Measurements from ENCODE around the gene CAMP. TPM values are rescaled to one million over a fixed set of nuclear protein-coding genes. Genes with fewer than 3 reads are reported as not detected.

CAMP gene
- total and polyA plus RNA-seq, 4 donors: 1.3 to 5.5 (median 1.7) TPM

DNA sequence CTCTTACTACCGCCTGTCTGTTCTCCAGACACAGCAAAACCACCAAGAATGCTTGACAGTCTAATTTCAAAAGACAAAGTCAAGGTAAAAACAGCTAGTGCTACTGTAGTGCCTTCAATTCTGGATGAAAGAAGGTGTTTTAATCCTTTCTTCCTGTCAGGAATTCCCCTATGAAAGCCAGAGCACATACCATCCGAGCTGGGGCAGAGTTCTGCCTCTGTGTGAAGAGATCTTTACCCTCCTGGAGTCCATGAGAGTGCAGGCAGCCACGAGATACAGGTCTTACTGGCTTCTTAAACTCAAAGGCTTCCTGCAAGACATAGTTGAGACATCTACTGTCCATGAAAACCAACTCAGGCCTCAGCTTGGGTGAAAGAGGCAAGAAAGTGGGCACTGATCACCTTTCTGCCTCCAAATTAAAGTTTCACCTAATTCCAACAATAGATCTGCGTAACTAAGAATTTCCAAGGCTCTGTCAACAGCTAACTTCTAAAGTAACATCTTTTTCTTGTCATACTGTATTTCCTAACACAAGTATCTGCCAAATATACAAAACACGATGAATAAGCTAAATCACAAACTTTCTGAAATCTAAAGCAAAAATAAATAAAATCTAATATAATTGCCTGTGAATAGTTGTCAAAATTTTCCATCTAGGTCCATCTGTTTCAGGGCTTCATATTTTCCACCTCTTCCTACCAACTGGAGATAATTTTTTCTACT lies 42.6 kb upstream of the CAMP start:
- H3K27me3 ChIP-seq (ENCODE audit: control insufficient read depth in 3 of 3, insufficient read depth in 3 of 3, low read length in 2 of 3): no peaks in the 10 kb centered on the region
- WGBS, 2 donors: 74 to 85% methylated on average over 5 of the region's 5 CpGs
- peaks cover 0 to 15% (median 3%) of the 10 kb centered on the region in 4 donors for H3K36me3 ChIP-seq (ENCODE audit: control insufficient read depth in 4 of 4, insufficient read depth in 4 of 4, low read length in 4 of 4)
- no peak overlapping the region for H3K27ac ChIP-seq (ENCODE audit: low read depth in 1 of 2, low read length in 1 of 2)
- DNase-seq (peak in 2 of 3 donors; percentile 8 to 13), ATAC-seq (ENCODE audit: insufficient read depth, low FRiP score) (no peak)
- H3K4me3 ChIP-seq: no peak overlapping the region
- no peaks in the 10 kb centered on the region for H3K4me1 ChIP-seq (ENCODE audit: control insufficient read depth in 5 of 5, insufficient read depth in 5 of 5, low read length in 5 of 5)
- TF ChIP-seq, protein P1, sequence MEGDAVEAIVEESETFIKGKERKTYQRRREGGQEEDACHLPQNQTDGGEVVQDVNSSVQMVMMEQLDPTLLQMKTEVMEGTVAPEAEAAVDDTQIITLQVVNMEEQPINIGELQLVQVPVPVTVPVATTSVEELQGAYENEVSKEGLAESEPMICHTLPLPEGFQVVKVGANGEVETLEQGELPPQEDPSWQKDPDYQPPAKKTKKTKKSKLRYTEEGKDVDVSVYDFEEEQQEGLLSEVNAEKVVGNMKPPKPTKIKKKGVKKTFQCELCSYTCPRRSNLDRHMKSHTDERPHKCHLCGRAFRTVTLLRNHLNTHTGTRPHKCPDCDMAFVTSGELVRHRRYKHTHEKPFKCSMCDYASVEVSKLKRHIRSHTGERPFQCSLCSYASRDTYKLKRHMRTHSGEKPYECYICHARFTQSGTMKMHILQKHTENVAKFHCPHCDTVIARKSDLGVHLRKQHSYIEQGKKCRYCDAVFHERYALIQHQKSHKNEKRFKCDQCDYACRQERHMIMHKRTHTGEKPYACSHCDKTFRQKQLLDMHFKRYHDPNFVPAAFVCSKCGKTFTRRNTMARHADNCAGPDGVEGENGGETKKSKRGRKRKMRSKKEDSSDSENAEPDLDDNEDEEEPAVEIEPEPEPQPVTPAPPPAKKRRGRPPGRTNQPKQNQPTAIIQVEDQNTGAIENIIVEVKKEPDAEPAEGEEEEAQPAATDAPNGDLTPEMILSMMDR (IDR thresholded peaks at IDR 0.05; ENCODE audit: control extremely low read depth, extremely low read depth): no peak
- H3K9ac ChIP-seq (ENCODE audit: insufficient read depth in 1 of 2, low read length in 2 of 2): peak overlapping the region in 1 of 2 donors; percentile 30
- H3K9me3 ChIP-seq (ENCODE audit: control insufficient read depth in 4 of 4, insufficient read depth in 3 of 4, low read length in 3 of 4): no peaks in the 10 kb centered on the region

DNA sequence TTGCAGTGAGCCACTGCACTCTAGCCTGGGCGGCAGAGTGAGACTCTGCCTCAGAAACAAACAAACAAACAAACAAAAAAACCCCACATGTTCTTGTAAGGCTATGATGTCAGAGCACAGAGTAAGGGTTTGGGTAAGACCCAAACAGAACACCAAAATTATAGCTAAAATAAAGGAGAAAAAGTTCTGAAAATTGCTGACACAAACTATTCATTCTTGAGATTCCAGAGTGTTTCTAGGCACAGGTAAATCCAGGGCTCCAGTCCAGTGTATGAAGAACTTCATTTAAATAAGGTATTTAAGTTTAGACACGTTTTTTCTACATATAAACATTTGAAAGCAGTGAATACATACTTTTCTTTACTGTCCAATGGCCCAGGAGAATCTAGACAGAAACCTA lies 39.0 kb upstream of the CAMP start:
- DNase-seq (no peak), ATAC-seq (ENCODE audit: insufficient read depth, low FRiP score) (no peak)
- WGBS, 2 donors: 89 to 94% methylated on average over 2 of the region's 2 CpGs
- TF ChIP-seq, protein P1 (IDR thresholded peaks at IDR 0.05; ENCODE audit: control extremely low read depth, extremely low read depth): no peak
- Histone ChIP-seq H3K9me3 (ENCODE audit: control insufficient read depth in 4 of 4, insufficient read depth in 3 of 4, low read length in 3 of 4) (no peaks in the 10 kb centered on the region), H3K36me3 (ENCODE audit: control insufficient read depth in 4 of 4, insufficient read depth in 4 of 4, low read length in 4 of 4) (peaks cover 0 to 10% (median 3%) of the 10 kb centered on the region in 4 donors), H3K4me1 (ENCODE audit: control insufficient read depth in 5 of 5, insufficient read depth in 5 of 5, low read length in 5 of 5) (peaks cover 0 to 11% (median 7%) of the 10 kb centered on the region in 5 donors), H3K27me3 (ENCODE audit: control insufficient read depth in 3 of 3, insufficient read depth in 3 of 3, low read length in 2 of 3) (no peaks in the 10 kb centered on the region), H3K4me3 (no peak overlapping the region), H3K27ac (ENCODE audit: low read depth in 1 of 2, low read length in 1 of 2) (no peak overlapping the region), H3K9ac (ENCODE audit: insufficient read depth in 1 of 2, low read length in 2 of 2) (no peak overlapping the region)

DNA sequence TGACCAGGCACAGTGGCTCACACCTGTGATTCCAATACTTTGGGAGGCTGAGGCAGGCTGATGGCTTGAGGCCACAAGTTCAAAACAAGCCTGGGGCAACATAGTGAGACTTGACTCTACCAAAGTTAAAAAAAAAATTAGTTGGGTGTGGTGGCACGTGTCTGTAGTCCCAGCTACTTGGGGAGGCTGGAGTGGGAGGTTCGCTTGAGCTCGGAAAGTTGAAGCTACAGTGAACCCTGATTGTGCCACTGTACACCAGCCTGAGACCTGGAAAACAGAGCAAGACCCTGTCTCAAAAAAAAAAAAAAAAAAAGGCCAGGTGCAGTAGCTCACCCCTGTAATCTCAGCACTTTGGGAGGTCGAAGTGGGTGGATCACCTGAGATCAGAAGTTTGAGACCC lies 38.2 kb upstream of the CAMP start:
- WGBS, 2 donors: 87 to 96% methylated on average over 4 of the region's 4 CpGs
- no peak overlapping the region for H3K9ac ChIP-seq (ENCODE audit: insufficient read depth in 1 of 2, low read length in 2 of 2)

More for the DNA sequence above, 38.2 kb upstream of the CAMP start:
- no peak for ATAC-seq (ENCODE audit: insufficient read depth, low FRiP score)
- TF ChIP-seq, protein P1 (IDR thresholded peaks at IDR 0.05; ENCODE audit: control extremely low read depth, extremely low read depth): no peak
- no peaks in the 10 kb centered on the region for H3K27me3 ChIP-seq (ENCODE audit: control insufficient read depth in 3 of 3, insufficient read depth in 3 of 3, low read length in 2 of 3)
- DNase-seq: no peak
- peaks cover 0 to 10% (median 3%) of the 10 kb centered on the region in 4 donors for H3K36me3 ChIP-seq (ENCODE audit: control insufficient read depth in 4 of 4, insufficient read depth in 4 of 4, low read length in 4 of 4)
- H3K4me1 ChIP-seq (ENCODE audit: control insufficient read depth in 5 of 5, insufficient read depth in 5 of 5, low read length in 5 of 5): peaks cover 0 to 11% (median 7%) of the 10 kb centered on the region in 5 donors
- no peak overlapping the region for H3K4me3 ChIP-seq
- no peaks in the 10 kb centered on the region for H3K9me3 ChIP-seq (ENCODE audit: control insufficient read depth in 4 of 4, insufficient read depth in 3 of 4, low read length in 3 of 4)
- no peak overlapping the region for H3K27ac ChIP-seq (ENCODE audit: low read depth in 1 of 2, low read length in 1 of 2)

Measured in lung (tissue), 12 donors.